Dermis blood vessel endothelial cell (primary cell): ENCODE measurements around the gene TMEM132C. TPM values are rescaled to one million over a fixed set of nuclear protein-coding genes. Genes with fewer than 3 reads are reported as not detected.

ENCODE experiments used
- DNase-seq: peaks from one replicate; pipeline ENCODE4 v3.0.0; 2010
- total RNA-seq: library from RNA; depleted of rRNA; stranded (reverse); fragments of >200 nt; gene quantifications from 2 replicates; pipeline ENCODE4 v1.2.3, GENCODE V29; 2014

Gene TMEM132C
- total RNA-seq, 1 donor from 2014 or later, result not detected

DNA sequence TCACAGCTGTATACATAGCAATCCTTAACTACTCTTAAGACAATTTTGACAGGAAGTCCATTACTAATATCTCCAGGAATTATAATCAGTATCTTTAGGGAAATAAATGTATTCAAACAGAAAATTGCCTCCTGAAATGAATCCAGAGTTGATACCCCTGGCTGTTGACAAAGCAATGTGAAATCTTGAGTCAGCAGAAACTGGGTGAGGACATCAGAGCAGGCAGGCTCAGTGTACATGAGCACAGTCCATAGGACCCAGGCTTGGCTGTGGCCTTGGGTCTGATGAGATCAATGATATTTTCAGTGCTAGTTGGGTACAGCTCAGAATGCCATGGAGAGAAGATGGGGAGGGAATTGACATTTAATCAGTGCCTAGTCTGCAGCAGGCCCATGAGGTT, 405.5 kb downstream of the TMEM132C start:
- no peak for DNase-seq

DNA sequence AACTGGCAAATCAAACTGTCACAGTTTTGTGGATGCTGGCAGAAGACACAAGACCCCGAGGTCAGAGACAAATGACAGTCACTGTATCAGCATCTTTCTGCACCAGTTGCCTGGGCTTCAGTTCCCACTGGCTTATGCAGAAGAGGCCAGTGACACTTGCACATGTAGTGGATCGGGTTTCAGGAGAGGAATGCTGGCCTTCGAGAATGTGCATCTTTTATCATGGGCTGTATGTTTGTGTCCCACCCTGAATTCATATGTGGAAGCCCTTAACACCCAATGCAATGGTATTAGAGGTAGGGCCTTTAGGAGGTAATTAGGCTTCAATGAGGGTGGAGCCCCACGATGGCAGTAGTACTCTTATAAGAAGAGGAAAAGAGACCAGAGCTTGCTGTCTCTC, 405.9 kb downstream of the TMEM132C start:
- no peak for DNase-seq

DNA sequence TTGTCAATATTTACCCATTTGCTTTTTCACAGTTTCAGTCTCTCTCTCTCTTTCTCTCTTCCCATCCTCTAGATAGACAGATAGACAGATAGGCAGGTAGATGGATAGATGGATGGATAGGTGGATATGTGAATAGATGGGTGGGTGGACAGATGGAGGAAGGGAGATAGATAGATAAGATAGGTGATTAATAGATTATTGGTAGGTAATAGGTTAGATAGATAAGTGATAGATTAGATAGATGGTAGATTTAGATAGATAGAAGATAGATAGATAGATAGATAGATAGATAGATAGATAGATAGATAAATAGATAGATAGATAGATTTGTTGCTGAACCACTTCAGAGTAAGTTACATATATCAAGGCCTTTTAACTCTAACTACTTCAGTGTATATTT, 408.6 kb downstream of the TMEM132C start:
- no peak for DNase-seq

DNA sequence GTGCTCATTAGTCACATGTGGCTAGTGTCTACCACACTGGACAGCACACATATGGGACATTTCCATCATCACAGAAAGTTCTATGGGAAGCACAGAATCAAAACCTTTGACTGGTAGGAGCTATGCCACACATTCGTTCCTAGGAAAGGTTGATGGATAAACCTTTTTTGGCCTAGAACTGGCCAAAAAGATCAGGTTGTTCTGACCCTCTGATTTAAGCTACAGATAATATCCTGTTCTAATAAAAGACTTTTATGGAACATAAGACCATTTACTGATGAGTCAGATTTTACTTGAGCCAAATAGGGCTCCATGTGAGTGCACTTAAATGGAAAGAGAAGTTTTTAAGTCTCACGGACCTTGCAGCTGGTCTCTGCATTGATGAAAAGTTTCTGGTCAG, 413.6 kb downstream of the TMEM132C start:
- DNase-seq, result no peak

DNA sequence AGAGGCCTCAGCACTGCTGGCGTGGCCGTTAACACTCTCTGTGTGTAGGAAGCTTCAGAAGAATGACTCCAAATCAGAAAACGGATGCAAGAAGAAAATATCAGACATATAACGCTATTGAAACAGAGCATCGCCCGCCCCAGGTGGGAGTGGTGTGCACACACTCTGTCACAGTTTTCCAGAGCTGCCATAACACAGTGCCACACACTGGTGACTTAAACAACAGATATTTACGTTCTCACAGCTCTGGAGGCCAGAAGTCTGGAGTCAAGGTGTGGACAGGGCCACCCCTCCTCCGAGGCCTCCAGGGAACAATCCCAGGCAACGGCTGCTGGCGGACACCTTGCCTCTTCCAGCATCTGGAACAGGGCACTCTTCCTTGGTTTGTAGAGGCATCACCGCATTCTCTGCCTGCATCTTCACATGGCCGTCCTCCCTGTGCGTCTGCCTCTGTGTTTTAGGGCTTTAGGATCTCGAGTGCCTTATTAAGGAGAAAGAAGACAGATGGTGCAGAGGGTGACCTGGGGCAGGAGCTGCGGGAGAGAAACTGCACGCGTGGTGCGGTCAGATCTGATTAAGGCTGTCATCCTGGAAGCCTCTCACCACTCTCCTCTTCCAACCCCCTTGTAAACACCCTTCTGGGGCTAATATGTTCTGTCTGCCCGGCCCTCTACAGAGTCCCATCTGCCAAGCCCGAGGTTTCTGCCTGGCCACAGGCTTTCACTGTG, 415.7 kb downstream of the TMEM132C start:
- DNase-seq, result no peak

DNA sequence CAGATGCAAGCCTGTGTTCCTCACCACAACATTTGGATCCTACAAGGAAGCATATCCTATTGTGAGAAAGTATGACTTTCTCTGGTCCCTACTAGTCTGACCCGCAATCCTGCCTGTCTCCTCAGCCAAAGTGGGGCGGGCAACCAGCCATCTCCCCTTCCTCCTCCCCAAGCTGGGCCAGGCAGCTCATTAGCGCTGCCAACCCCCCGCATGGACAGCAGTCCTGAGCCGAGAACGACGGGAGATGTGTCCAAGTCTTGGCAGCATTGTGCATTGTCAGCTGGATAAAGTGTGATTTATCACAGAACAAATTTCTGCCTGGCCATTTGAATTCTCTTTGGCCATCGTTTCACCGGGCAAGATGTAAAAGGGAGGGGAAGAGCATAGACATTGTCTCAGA, 417.4 kb downstream of the TMEM132C start:
- no peak for DNase-seq

DNA sequence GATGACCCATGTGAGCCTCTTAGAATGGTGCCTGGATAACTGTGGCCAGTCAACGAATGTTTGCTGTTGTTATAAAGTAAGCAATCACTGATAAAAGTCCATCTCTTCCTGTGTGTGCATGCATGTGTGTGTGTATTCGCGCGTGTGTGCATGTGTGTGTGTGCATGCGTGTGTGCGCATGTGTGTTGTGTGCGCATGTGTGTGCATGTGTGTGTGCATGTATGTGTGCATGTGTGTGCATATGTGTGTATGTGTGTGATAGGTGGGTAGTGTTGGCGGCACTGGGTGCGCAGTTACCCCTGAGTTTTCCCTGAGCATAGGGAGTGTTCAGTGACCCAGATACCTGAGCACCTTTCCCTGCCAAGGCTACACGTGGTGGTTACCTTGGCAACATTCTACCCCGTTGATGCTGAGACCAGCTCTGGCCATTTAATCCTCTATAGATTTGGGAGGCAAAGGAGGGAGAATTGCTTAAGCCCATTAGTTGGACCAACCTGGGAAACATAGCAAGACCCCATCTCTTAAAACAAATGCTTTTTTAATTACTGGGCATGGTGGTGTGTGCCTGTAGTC, 419.0 kb downstream of the TMEM132C start:
- DNase-seq, result no peak

DNA sequence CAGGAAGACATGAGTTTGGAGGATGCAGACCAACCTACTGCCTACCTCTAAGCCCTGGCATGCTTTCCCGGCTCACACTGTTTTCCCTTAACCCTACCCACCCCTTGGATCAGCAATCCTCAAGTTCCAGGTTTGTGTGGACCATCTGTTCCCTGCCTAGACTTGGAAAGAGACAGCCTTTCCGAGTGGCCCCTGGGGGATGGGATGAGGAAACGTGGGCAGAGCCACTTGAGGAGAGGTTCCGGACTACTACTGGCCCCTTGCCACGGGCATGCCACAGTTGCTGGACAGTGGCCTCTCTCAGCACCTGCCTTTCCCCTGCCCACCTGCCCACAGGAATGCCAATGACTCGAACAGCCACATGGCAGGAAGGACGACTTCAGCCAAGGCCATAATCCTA, 420.9 kb downstream of the TMEM132C start:
- DNase-seq, result no peak

DNA sequence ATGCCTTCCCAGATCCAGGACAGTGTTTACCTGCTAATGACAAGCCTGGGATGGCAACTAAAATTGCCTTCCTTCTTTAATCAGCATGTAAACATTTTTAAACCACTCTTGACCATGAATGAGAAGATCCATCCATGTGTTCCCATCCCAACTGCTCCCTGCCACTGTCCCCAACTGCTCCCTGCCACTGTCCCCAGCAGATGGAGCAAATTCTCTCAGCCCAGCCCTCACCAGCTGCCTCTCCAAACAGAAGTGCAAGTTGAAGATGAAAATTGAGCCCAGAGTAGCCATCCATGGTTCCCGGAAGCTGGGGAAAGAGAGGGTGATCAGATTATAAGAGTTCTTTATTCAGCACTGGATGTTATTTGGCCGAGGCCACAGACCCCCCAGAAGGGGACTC, 423.7 kb downstream of the TMEM132C start:
- no peak for DNase-seq

DNA sequence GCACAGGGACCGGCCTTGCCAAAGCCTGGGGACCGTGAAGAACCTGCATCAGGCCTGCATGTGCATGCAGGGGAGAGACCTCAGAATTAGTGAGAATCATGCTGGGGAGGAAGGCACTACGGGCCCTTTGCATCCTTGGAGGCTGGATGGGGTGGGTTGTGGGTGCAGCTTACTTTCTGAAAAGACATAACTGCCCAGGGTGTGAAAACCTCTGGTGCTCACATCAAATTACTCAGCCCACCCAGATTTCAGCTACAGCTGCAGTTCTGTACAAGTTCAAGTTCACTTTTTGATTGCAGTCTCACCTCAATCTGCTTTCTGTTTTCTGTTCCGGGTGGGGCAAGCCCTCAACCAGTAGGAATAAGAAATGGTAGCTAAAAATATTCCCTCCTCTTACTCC, 426.1 kb downstream of the TMEM132C start:
- DNase-seq, result no peak

DNA sequence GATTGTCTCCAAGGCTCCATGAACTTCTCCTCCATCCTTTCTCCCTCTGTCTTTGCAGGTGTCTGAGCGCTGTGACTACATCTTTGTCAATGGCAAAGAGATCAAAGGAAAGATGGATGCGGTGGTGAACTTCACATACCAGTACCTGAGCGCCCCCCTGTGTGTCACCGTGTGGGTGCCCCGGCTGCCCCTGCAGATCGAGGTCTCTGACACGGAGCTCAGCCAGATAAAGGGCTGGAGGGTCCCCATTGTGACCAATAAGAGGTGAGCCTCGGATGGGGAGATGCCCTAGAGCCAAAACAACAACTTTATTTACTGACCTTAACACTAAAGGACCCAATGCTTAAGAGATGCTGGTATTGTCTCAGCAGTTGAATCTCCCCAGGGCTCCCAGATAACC, 426.8 kb downstream of the TMEM132C start:
- DNase-seq, result no peak

DNA sequence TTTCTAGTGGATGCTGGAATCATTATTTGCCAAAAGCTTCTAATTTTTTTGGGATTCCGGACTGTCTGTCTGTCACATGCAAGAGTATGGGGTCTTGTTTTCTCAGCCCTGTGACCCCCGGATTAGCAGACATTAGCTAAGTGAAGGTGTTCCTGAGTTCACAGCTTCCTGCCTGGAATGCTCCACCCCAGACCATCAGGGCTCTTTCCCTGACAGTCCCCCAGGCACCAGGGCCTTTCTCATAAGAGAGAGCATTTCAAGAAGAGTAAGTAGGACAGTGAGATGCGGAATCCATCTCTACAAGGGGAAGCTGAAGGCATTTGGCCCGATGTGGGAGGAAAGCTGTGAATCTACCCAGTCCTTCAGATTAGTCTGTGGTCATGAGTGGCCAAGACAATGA, 427.5 kb downstream of the TMEM132C start:
- no peak for DNase-seq

DNA sequence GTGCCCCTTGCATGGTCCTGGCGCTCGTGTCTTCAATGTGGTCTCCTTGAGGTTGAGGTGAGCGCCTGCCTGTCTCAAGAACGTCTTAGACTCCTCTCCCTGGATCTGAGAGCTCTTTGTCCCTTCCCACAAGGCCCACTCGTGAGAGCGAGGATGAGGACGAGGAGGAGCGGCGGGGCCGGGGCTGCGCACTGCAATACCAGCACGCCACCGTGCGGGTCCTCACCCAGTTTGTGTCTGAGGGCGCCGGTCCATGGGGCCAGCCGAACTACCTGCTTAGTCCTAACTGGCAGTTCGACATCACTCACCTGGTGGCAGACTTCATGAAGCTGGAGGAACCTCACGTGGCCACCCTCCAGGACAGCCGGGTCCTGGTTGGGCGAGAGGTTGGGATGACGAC, 428.7 kb downstream of the TMEM132C start:
- no peak for DNase-seq

DNA sequence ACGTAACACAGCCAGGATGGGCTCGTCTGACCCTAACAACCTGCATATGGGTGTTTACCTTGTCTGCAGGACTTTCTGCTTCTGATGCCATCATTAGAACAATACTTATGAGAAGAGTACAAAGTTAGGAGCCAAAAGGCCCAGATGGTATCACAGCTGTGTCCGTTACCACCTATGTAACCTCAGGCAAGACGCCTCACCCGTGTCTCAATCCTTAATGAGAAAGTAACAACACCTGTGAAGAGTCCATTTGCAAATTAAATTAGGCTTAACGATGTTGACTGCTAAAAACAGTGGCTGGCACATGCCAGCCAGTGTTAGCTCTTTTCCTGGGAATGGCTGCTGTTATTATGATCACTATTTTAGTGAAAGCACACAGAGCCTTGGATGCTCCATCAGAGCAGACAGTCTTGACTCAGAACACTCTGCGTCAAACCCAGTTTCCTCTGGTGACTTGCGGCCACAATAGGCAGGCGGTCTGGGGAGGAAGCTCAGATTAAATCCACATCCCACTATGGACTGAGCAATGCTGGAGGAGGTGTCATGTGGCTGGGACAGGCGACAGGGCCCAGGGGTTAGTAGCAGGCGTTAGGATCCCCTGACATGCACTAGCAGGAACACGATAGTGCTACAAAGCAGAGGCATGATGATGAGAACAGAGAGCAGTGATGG, 431.5 kb downstream of the TMEM132C start:
- no peak for DNase-seq

DNA sequence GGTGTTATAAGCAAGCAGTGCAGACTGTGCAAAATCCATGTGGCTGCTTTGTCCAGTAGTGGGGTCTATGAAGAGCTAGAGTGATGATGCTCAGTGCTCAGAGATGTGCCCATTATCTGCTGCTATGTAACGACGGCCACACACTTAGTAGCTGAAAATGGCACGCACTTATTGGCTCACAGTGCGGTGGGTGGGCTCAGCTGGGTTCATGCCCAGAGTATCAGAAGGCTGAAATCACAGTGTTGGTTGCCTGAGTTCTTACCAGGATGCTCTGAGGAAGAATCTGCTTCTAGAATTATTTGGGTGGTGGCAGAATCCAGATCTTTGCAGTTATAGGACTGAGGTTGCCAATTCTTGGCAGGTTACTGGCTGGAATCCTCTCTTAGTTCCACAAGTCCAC, 432.1 kb downstream of the TMEM132C start:
- DNase-seq, result no peak

DNA sequence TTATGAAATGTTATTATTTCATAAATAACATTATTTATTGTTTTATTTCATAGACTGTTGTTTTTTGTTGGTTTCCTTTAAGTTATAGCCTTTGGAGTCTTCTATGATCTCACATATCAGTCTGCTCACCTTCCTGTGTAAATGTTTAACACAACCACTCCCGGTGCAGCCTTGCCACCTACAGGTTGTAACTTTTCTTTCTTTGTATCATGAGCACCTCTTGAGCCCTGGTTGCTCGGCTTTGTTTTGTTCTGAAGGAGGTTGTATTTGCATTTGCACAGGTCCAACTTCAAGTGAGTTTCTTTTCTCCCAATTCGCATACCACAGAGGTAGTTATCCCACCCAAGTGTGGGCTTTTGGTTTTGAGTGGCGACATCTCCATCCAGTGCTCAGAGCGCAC, 435.4 kb downstream of the TMEM132C start:
- no peak for DNase-seq

DNA sequence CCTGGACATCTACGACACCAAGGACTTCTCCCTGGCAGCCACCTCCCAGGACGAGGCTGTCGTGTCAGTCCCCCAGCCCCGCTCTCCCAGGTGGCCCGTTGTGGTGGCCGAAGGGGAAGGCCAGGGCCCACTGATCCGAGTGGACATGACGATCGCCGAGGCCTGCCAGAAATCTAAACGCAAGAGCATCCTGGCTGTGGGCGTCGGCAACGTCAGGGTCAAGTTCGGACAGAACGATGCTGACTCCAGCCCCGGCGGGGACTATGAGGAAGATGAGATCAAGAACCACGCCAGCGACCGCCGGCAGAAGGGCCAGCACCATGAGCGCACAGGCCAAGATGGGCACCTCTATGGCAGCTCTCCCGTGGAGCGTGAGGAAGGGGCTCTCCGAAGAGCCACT, 438.2 kb downstream of the TMEM132C start:
- DNase-seq, result no peak

DNA sequence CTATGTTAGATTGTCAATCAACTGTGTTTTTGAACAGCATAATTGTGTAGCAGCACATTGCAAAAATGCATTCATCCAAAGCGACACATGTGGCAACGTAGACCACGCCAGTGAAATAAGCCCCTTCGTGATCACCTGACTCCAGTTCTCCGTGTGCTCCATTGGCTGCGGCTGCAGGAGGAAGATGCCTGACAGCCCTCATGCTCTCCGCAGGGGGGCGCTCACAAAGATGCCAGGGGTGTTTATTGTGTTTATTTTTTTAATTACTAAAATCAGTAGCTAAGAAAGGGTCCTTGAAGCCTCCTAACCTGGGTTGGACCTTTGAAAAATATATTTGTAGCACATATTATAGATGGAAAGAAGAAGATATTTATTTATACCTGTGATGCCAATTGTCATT, 440.5 kb downstream of the TMEM132C start:
- no peak for DNase-seq

DNA sequence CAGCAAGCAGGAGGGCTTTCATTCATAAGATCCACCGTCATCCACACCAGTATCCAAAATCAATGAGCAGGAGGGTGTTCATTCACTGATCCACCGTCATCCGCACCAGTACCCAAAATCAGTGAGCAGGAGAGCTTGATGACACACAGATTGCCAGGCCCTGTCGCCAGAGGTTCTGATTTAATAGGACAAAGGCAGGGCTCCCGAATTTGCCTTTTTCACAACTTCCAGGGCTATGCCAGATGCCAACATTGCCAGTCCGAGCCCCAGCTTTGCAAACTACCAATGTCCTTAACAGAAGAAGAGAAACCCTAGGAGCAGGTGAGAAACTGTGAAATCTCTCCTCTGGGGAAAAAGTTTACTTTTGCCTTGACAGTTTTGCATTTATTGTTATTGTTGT, 441.8 kb downstream of the TMEM132C start:
- DNase-seq, result no peak

DNA sequence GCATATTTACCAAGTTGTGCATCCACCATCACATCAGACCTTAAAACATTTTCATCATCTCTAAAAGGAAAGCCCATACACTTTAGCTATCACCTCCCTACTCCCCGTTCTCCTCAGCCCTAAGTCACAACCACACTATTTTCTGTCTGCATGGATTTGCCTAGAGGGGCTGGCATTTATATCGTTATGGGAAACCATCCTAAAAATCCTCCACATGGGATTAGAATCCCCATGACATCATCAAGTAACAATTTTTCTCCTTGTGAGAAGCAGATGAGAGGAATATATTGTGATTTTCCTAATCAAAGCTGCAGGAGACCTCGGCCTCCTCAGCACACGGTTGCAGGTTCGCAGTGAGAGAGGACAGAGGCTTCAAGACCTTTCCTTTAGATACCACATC, 442.7 kb downstream of the TMEM132C start:
- no peak for DNase-seq

DNA sequence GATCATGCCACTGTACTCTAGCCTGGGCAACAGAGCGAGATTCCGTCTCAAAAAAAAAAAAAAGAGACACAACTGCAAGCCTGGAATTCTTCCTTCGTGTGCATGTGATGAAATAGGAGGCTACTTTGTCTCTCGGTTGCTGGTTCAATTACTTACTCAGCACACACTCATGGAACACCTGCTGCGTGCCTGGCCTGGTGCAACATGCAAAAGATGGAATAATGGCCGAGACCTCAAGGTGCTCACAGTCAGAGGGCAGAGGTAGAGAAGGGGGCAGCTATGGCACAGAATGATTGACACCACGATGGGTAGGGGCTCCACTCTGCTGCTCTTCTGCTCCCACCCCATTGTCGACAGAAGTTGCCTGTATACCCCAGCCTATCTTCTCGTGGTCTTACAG, 444.5 kb downstream of the TMEM132C start:
- DNase-seq, result no peak

DNA sequence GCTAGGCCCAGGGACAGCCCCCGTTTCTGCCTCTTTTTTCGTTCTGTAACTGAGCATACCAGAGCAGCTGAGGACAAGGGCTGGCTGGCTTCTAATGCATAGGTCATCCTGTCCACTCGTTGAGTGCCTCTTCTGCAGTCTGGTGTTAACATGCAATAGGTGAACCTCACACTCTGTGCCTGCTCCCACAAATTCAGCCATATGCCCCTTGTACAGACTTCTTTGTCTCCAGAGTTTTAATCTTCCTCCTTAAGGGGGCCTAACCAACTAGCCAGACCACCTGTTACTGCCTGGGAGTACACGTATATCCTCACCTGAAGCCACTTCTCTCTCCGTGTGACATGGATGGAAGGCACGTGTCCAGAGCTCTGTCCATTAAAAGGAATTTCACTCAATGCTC, 445.7 kb downstream of the TMEM132C start:
- no peak for DNase-seq

DNA sequence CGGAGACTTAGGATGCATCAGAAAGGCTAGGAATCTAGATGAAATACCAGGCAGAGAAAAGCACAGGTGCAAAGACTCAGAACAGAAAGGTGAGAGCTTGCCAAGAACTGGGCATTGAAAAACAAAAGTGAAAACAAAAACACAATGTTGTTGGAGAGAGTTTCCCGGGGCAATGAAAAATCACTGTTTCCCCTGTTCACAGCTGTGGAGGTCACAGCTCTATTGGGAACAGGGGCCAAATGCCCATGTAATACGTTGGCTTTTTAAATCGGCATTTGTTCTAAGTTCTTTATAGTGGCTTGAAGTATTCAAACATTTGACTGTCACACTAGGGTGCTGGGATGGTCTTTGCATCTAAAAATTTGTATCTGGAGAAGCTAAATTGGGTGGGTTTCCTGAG, 448.5 kb downstream of the TMEM132C start:
- no peak for DNase-seq

DNA sequence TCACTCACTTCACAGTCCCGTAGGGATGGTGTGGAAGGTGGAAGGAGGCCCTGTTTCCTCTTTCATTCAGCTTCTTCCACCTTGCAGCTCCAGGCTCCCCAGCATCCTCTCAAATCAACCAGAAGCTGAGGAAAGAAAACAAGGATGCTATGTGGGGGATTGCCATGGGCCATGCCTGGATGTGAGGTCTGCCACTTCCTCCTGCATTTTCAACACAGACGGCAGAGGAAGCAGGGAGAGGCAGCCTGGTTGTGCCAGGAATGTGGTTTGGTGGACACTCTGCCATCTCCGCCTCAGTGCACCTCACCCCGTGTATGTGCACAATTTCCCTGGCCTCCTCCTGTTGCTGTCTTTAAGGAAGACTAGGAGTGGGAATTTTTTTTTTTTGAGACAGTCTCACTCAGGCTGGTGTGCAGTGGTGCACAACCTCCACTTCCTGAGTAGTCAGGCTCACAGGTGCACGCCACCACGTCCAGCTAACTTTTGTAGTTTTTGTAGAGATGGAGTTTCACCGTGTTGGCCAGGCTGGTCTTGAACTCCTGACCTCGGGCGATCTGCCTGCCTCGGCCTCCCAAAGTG, 457.6 kb downstream of the TMEM132C start:
- no peak for DNase-seq
